Activated CD4-positive, CD25-positive, alpha-beta regulatory T cell treated with anti-CD3 and anti-CD28 coated beads, Interleukin-2, amount 50 U/mL, for 16 hours (primary cell): ENCODE results near the gene RRM2.

ENCODE experiments used
- DNase-seq: peaks from one replicate; pipeline ENCODE4 v3.0.0-alpha.2; 2020; ENCODE audit warnings: low read depth, low spot score

RRM2 gene

GRCh38 chr2:10151462-10151861 is 28.9 kb downstream of the RRM2 start:
- no peak for DNase-seq

GRCh38 chr2:10157293-10157692 is 34.8 kb downstream of the RRM2 start:
- DNase-seq: no peak

- no peak for DNase-seq
Measured at GRCh38 chr2:10158681-10159080, 36.1 kb downstream of the RRM2 start.

GRCh38 chr2:10159086-10159485 is 36.5 kb downstream of the RRM2 start:
- no peak for DNase-seq

DNA sequence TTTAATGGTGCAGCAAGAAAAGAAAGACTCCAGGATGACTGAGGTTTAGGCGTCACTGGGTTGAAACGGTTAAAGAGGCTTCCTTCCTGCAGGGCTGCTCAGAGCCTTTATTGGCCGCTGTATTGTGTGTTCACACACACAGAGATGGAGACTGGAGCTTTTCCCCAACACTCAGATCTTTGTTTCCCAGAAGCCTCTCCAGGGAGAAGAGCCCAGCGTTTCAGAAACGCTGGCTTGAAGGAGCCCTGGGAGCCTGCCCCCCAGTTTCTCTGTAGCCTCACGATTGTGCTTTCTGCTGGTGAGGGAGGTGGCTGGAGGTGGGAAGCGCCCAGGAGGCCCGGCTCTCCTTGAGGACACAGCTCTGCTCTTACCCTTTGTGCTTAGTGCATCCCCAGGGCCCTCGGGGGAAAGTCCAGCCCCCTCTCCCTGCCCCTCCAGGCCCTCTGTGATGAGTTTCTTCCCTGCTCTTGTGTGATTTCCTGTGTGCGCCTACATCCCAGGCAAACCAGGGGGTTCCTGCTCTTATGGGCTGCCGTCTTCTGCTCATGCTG is 37.1 kb downstream of the RRM2 start:
- no peak for DNase-seq

- no peak for DNase-seq
Measured at GRCh38 chr2:10160203-10160955, 37.8 kb downstream of the RRM2 start.

- no peak for DNase-seq
Measured at GRCh38 chr2:10161206-10161931, 38.8 kb downstream of the RRM2 start.

DNA sequence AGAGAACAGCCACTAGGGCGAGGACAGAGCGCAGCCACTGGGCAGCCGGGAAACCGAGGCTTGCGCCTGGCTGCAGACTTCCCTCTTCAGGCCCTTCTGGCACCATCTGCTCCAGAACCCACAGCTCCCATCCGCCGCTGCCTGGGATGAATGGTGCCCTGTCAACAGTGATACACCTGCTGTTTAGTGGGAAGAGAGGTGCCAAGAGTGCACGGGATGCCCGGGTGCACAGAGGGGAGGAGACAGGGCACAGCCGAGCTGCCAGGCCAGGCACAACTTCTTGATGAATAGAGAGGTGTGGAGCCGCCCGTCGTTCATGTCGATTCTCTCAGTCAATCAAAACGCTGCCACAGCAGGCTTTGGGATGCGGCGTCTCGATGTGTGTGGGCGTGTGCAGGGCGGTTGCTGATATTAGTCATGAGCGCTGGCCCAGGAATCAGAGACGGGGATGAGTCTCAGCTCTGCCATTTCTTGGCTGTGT is 39.5 kb downstream of the RRM2 start:
- no peak for DNase-seq

DNA sequence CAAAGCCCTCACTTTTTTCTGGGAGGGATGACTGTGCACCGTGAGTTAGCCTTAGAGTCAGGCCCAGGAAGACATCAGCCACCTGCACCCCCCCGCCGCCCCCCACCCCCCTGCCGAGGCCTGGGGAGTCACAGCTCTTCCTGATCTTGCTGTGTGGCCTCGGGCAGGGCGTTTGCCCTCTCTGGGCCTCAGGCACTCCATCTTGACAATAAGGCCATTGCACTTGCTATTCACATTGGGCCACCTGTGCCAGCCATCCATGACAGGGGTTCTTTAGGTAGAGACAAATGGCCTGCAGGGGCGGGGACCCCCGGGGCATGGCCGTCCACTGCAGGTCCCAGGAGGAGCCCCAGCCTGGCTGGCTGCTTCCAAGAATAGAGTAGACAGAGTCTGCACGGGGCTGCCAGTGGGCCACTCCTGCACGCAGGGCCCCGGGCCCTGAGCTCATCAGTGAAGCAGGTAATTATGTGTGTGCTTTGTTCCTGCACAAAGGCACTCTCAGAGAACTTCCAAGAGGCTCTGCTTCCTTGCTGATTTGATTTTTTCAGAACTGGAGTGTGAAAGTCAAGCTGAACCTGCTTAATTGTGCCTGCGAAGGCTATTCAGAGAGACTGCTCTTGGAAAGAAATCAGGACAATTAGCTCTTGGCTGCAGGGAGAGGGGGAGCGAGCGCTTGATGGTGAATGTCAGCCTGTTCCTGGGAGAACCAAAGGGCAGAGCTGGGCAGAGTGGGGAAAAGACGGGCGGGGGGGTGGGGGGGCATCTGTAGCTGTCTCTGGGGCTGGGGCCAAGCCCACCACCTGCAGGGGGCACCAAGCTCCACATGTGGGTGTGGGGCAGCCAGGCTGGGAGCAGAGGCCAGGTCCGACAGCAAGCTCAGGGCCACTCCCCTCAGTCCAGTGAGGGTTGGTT is 40.3 kb downstream of the RRM2 start:
- no peak for DNase-seq

- no peak for DNase-seq
Measured at GRCh38 chr2:10163498-10164486, 41.3 kb downstream of the RRM2 start.

GRCh38 chr2:10164601-10165000 is 42.1 kb downstream of the RRM2 start:
- DNase-seq: no peak

- no peak for DNase-seq
Measured at GRCh38 chr2:10165282-10165681, 42.7 kb downstream of the RRM2 start.

- DNase-seq: no peak
Measured at GRCh38 chr2:10165861-10166675, 43.5 kb downstream of the RRM2 start.

- no peak for DNase-seq
Measured at GRCh38 chr2:10166676-10167292, 44.2 kb downstream of the RRM2 start.

GRCh38 chr2:10167316-10167715 is 44.8 kb downstream of the RRM2 start:
- no peak for DNase-seq

GRCh38 chr2:10168221-10168620 is 45.7 kb downstream of the RRM2 start:
- no peak for DNase-seq

DNA sequence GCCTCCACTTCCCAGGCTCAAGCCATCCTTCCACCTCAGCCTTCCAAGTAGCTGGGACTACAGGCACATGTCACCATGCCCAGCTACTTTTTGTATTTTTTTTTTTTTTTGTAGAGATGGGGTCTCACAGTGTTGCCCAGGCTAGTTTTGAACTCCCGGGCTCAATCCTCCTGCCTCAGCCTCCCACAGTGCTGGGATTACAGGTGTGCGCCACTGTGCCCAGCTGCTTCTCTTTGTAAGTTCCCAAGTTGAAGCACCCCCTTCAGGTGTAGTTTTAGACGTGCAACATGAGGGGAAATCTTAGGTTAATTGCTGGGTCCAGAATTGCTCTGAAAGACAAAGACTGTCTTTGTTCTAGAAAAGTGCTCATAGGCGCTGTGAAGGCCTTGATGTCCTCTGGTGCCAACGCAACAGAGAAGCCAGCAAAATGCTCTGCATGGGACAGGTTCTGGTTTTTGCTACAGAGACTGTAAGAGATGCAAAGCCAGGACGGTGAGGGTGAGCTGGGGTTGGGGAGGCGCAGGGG is 46.6 kb downstream of the RRM2 start:
- no peak for DNase-seq

DNA sequence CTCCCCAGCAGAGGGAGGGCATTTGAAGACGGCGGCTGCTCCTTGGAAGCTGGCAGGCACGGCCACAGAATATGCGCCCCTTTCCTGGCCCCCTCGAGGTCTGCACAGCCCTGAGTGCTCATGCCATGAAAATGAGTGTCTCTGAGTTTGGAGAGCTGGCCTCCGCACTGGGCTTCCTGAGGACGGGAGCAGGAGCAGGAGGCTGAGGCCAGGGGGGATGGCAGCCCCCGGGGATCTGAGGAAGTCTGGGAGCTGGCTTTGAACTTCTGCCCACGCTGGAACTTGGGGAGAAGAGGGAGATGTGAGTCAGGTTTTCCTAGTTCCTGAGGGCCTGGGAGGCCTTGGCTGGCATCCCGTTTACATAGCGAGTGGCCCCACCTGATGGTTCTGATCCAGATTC is 47.0 kb downstream of the RRM2 start:
- no peak for DNase-seq

- no peak for DNase-seq
Measured at GRCh38 chr2:10170256-10170655, 47.7 kb downstream of the RRM2 start.
